Mucosa of descending colon (tissue), 3 donors: ENCODE data around the gene GINS1. TPM values are rescaled to one million over a fixed set of nuclear protein-coding genes. Genes with fewer than 3 reads are reported as not detected.
"Not testable (repeated sequence)": the region's sequence is repeated elsewhere in the genome, so short reads cannot be mapped to it uniquely, and the experiment has no call there.

Experiments used
- ATAC-seq: fragments of 200-7000 bp; cut with Tn5 transposase; one replicate; pipeline ENCODE4 v1.9.1; 2020; ENCODE audit warnings: mild to moderate bottlenecking, moderate library complexity
- DNase-seq, 3 donors: peaks; one replicate each; pipeline ENCODE4 v3.0.0-alpha.2; 2020
- H3K36me3 ChIP-seq: fragments of 200-600 bp; one replicate; pipeline ENCODE4 v1.8.0; 2021; ENCODE audit warnings: low read depth, mild to moderate bottlenecking
- H3K4me1 ChIP-seq: fragments of 200-600 bp; one replicate; pipeline ENCODE4 v1.8.0; 2021; ENCODE audit warnings: low read depth, mild to moderate bottlenecking
- H3K4me3 ChIP-seq: fragments of 200-600 bp; one replicate; pipeline ENCODE4 v1.8.0; 2021; ENCODE audit warnings: mild to moderate bottlenecking
- H3K9me3 ChIP-seq: fragments of 200-600 bp; one replicate; pipeline ENCODE4 v1.8.0; 2021; ENCODE audit warnings: mild to moderate bottlenecking
- intact Hi-C, 2 donors: fragments of 100-400 bp; cut with DNase I in 1 of 2; cut with micrococcal nuclease in 1 of 2; formaldehyde crosslinking; loops; one replicate each; pipeline versions ENCODE4 v1.11.0 to v1.11.1; 2022; cut with DNase I, micrococcal nuclease
- total RNA-seq, 3 donors: library from RNA; stranded (reverse); fragmentation: NEBNext Ultra II Directional in 2 of 3; extraction: Animal tissue kit (Norgen Biotek cat#: 25700) in 2 of 3; gene quantifications; one replicate each; pipeline versions ENCODE4 v1.2.1 to v1.2.4, GENCODE V29; 2021 to 2023
- TF ChIP-seq, protein P1 (sequence below): fragments of 200-600 bp; IDR thresholded peaks from one replicate; pipeline ENCODE4 v1.8.0; 2022; ENCODE audit warnings: antibody characterized with exemption, mild to moderate bottlenecking
- donor health status: DM: no; HTN: no; CAD: no; lungs with moderate emphysema.
- donor health status: DM: no; HTN: no; CAD: no.
- donor health status: DM: no; HTN: yes; CAD: no.

GINS1 gene
- total RNA-seq, 3 donors from 2014 or later, result 1.8 to 8.6 (median 1.9) TPM

GRCh38 chr20:25394996-25395395 is 12.5 kb upstream of the GINS1 start:
- H3K4me1 ChIP-seq, result peaks cover 8% of the 10 kb centered on the region
- no peaks in the 10 kb centered on the region for H3K9me3 ChIP-seq
- no peak for ATAC-seq
- DNase-seq, result no peak
- no peaks in the 10 kb centered on the region for H3K36me3 ChIP-seq
- no peak overlapping the region for H3K4me3 ChIP-seq
- TF ChIP-seq, protein P1, sequence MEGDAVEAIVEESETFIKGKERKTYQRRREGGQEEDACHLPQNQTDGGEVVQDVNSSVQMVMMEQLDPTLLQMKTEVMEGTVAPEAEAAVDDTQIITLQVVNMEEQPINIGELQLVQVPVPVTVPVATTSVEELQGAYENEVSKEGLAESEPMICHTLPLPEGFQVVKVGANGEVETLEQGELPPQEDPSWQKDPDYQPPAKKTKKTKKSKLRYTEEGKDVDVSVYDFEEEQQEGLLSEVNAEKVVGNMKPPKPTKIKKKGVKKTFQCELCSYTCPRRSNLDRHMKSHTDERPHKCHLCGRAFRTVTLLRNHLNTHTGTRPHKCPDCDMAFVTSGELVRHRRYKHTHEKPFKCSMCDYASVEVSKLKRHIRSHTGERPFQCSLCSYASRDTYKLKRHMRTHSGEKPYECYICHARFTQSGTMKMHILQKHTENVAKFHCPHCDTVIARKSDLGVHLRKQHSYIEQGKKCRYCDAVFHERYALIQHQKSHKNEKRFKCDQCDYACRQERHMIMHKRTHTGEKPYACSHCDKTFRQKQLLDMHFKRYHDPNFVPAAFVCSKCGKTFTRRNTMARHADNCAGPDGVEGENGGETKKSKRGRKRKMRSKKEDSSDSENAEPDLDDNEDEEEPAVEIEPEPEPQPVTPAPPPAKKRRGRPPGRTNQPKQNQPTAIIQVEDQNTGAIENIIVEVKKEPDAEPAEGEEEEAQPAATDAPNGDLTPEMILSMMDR, result no peak
- intact Hi-C loops, result loop anchor here (10.0 kb wide), 2 partner anchors 90 to 400 kb away; partner anchors contain the start of gene APMAP (in 1 of the 2)

GRCh38 chr20:25397096-25397495 is 10.4 kb upstream of the GINS1 start:
- intact Hi-C loops, result loop anchor here (10.0 kb wide), 2 partner anchors 92 to 402 kb away; partner anchors contain the start of gene APMAP (in 1 of the 2)
- peak; percentile 77 for ATAC-seq
- no peak overlapping the region for H3K4me3 ChIP-seq

GRCh38 chr20:25397821-25398220 is 9.7 kb upstream of the GINS1 start:
- DNase-seq (peak in 1 of 3 donors; percentile 46), ATAC-seq (peak; percentile 76)
- Histone ChIP-seq H3K4me3 (no peak overlapping the region), H3K4me1 (peaks cover 8% of the 10 kb centered on the region), H3K9me3 (peaks cover 11% of the 10 kb centered on the region), H3K36me3 (no peaks in the 10 kb centered on the region)
- TF ChIP-seq, protein P1, result no peak
- intact Hi-C loops, result loop anchor here (10.0 kb wide), 2 partner anchors 93 to 403 kb away; partner anchors contain the start of gene APMAP (in 1 of the 2)

More at GRCh38 chr20:25397096-25397495, 10.4 kb upstream of the GINS1 start:
- DNase-seq, result peak in 2 of 3 donors; percentile 38 to 54
- Histone ChIP-seq H3K36me3 (no peaks in the 10 kb centered on the region), H3K4me1 (peaks cover 8% of the 10 kb centered on the region), H3K9me3 (peaks cover 5% of the 10 kb centered on the region)
- TF ChIP-seq, protein P1, result no peak

- TF ChIP-seq, protein P1, result no peak
- DNase-seq (no peak), ATAC-seq (peak; percentile 40)
- Histone ChIP-seq H3K9me3 (peaks cover 18% of the 10 kb centered on the region), H3K36me3 (no peaks in the 10 kb centered on the region), H3K4me3 (no peak overlapping the region), H3K4me1 (peaks cover 8% of the 10 kb centered on the region)
- intact Hi-C loops, result loop anchor here (10.0 kb wide), 2 partner anchors 94 to 404 kb away; partner anchors contain the start of gene APMAP (in 1 of the 2)
These were observed 9.0 kb upstream of the GINS1 start for GRCh38 chr20:25398376-25399036.

- DNase-seq, result peak in 1 of 3 donors; percentile 65
- Histone ChIP-seq H3K9me3 (peaks cover 23% of the 10 kb centered on the region), H3K36me3 (no peaks in the 10 kb centered on the region), H3K4me1 (peaks cover 8% of the 10 kb centered on the region), H3K4me3 (no peak overlapping the region)
- intact Hi-C loops, result loop anchor here (10.0 kb wide), 2 partner anchors 94 to 404 kb away; partner anchors contain the start of gene APMAP (in 1 of the 2)
- TF ChIP-seq, protein P1, result no peak
- ATAC-seq, result peak; percentile 69
These were observed 8.4 kb upstream of the GINS1 start for GRCh38 chr20:25399037-25399430.

DNA sequence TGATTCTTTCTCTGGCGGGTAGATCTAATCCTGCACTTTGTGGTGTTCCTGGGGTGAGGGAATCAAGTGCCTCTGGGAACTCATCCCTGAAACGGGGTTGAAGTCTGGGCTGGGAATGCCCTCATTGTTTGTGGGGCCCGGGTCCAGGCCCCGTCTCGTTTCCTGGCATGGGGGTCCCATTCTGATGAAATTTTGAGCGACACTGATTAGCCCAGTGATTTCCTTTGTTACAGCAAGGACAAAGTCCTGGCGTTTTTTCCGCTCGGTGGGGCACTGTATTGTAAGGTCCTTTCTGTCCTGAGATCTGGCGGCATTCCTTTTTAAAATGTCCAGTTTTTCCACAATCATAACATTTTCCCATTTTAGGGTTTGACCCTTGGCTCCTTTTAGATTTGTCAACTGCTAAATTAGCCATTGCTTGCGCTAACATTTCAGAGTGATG is 7.2 kb upstream of the GINS1 start:
- peaks cover 23% of the 10 kb centered on the region for H3K9me3 ChIP-seq
- ATAC-seq, H3K4me3 ChIP-seq, H3K36me3 ChIP-seq, DNase-seq, H3K4me1 ChIP-seq: not testable (repeated sequence)
- intact Hi-C loops, result loop anchor here in 1 of 2 donors (5.0 kb wide), 1 partner anchor 93 kb away; no protein-coding TSS in a partner anchor
